ENCODE data around the gene TEFM. TPM values are rescaled to one million over a fixed set of nuclear protein-coding genes. Genes with fewer than 3 reads are reported as not detected.
"Not testable (repeated sequence)": the region's sequence is repeated elsewhere in the genome, so short reads cannot be mapped to it uniquely, and the experiment has no call there.

The TEFM gene
- total RNA-seq, 1 donor from 2014 or later: 11.8 TPM

DNA sequence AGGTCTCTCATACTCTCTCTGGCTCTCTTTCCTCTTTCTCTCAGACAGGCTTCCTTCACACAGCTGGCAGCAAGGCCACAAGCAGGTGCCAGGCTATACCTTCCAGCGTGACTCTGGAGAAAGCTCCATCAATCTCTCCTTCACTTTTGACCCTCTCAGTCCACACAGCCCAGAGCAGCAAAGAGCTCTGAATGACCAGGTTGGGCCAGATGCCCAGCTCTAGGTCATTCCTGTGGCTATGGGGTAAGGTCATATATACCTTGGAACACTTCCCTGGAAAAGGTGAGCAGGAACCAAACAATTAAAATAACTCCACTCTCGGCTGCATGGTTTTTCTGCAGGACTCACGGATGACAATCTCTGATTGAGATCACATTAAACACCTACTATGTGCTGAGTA lies 24.5 kb upstream of the TEFM start:
- Mint-ChIP-seq H3K9me3 (ENCODE audit: unreplicated experiment) (no peaks in the 10 kb centered on the region), H3K27me3 (ENCODE audit: unreplicated experiment) (peaks cover 5% of the 10 kb centered on the region), H3K36me3 (ENCODE audit: low read depth, unreplicated experiment) (no peaks in the 10 kb centered on the region), H3K4me3 (ENCODE audit: unreplicated experiment) (no peak overlapping the region), H3K27ac (ENCODE audit: unreplicated experiment) (no peak overlapping the region), H3K4me1 (ENCODE audit: unreplicated experiment) (no peaks in the 10 kb centered on the region)
- DNase-seq (ENCODE audit: low spot score): no peak
- TF ChIP-seq CTCF (IDR thresholded peaks at IDR 0.05; ENCODE audit: unreplicated experiment): no peak

DNA sequence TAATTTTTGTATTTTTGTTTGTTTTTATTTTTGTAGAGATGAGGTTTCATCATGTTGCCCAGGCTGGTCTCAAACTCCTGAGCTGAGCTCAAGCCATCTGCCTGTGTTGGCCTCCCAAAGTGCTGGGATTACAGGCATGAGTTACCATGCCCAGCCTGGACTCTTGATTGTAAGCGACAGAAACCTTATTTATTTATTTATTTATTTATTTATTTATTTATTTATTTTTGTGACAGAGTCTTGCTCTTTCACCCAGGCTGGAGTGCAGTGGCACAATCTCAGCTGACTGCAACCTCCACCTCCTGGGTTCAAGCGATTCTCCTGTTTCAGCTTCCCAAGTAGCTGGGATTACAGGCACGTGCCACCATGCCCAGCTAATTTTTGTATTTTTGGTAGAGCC lies 23.8 kb upstream of the TEFM start:
- not testable (repeated sequence) for H3K9me3 Mint-ChIP-seq (ENCODE audit: unreplicated experiment); H3K27ac Mint-ChIP-seq (ENCODE audit: unreplicated experiment); H3K27me3 Mint-ChIP-seq (ENCODE audit: unreplicated experiment); H3K36me3 Mint-ChIP-seq (ENCODE audit: low read depth, unreplicated experiment); H3K4me3 Mint-ChIP-seq (ENCODE audit: unreplicated experiment); DNase-seq (ENCODE audit: low spot score); H3K4me1 Mint-ChIP-seq (ENCODE audit: unreplicated experiment)

- Mint-ChIP-seq H3K27ac (ENCODE audit: unreplicated experiment) (no peak overlapping the region), H3K36me3 (ENCODE audit: low read depth, unreplicated experiment) (no peaks in the 10 kb centered on the region), H3K4me1 (ENCODE audit: unreplicated experiment) (no peaks in the 10 kb centered on the region), H3K9me3 (ENCODE audit: unreplicated experiment) (no peaks in the 10 kb centered on the region), H3K4me3 (ENCODE audit: unreplicated experiment) (no peak overlapping the region), H3K27me3 (ENCODE audit: unreplicated experiment) (peaks cover 10% of the 10 kb centered on the region)
- no peak for DNase-seq (ENCODE audit: low spot score)
- TF ChIP-seq CTCF (IDR thresholded peaks at IDR 0.05; ENCODE audit: unreplicated experiment): no peak
Observed at GRCh38 chr17:30929081-30929633, 23.1 kb upstream of the TEFM start.

- TF ChIP-seq CTCF (IDR thresholded peaks at IDR 0.05; ENCODE audit: unreplicated experiment): no peak
- Mint-ChIP-seq H3K4me1 (ENCODE audit: unreplicated experiment) (no peaks in the 10 kb centered on the region), H3K27ac (ENCODE audit: unreplicated experiment) (no peak overlapping the region), H3K9me3 (ENCODE audit: unreplicated experiment) (no peaks in the 10 kb centered on the region), H3K4me3 (ENCODE audit: unreplicated experiment) (no peak overlapping the region), H3K36me3 (ENCODE audit: low read depth, unreplicated experiment) (no peaks in the 10 kb centered on the region), H3K27me3 (ENCODE audit: unreplicated experiment) (peaks cover 12% of the 10 kb centered on the region)
- no peak for DNase-seq (ENCODE audit: low spot score)
Observed at GRCh38 chr17:30928584-30928983, 22.5 kb upstream of the TEFM start.

DNA sequence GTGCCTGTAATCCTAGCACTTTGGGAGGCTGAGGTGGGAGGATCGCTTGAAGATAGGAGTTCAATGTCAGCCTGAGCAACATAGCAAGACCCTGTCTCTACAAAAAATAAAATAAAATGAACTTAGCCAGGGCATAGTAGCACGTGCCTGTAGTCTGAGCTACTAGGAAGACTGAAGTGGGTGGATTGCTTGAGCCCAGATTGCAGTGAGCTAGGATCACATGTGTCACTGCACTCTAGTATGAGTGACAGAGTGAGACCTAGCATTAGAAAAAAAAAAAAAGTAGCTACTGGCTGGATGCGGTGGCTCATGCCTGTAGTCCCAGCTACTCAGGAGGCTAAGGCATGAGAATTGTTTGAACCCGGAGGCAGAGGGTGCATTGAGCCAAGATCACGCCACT lies 21.7 kb upstream of the TEFM start:
- Mint-ChIP-seq H3K36me3 (ENCODE audit: low read depth, unreplicated experiment) (peaks cover 2% of the 10 kb centered on the region), H3K4me3 (ENCODE audit: unreplicated experiment) (no peak overlapping the region), H3K9me3 (ENCODE audit: unreplicated experiment) (no peaks in the 10 kb centered on the region), H3K4me1 (ENCODE audit: unreplicated experiment) (peaks cover 2% of the 10 kb centered on the region), H3K27ac (ENCODE audit: unreplicated experiment) (no peak overlapping the region), H3K27me3 (ENCODE audit: unreplicated experiment) (peaks cover 16% of the 10 kb centered on the region)
- DNase-seq (ENCODE audit: low spot score): no peak
- TF ChIP-seq CTCF (IDR thresholded peaks at IDR 0.05; ENCODE audit: unreplicated experiment): no peak

All from endothelial cell (in vitro differentiated cells).